Heart right ventricle (tissue), 16 donors: ENCODE results near the gene USF1. TPM values are rescaled to one million over a fixed set of nuclear protein-coding genes. Genes with fewer than 3 reads are reported as not detected.
A peak's percentile ranks its signal among the peaks of the same experiment; 100 is the strongest.

Experiments
- ATAC-seq, 8 donors: fragments of 200-7000 bp; cut with Tn5 transposase; one replicate each; pipeline ENCODE4 v1.9.1; 2020; ENCODE audit warnings: mild to moderate bottlenecking in 8 of 8, moderate library complexity in 8 of 8, moderate number of reproducible peaks in 1 of 8
- DNase-seq, 2 donors: peaks; one replicate each; pipeline ENCODE4 v3.0.0-alpha.2; 2020
- H3K27ac ChIP-seq, 10 donors: fragments of 200-600 bp; sonication (generic) in 2 of 10; one replicate each; pipeline versions ENCODE4 v1.5.0 to v1.8.0; 2020 to 2022; ENCODE audit warnings: mild to moderate bottlenecking in 3 of 10
- H3K27me3 ChIP-seq, 7 donors: fragments of 200-600 bp; one replicate each; pipeline ENCODE4 v1.8.0; 2021 to 2022; ENCODE audit warnings: mild to moderate bottlenecking in 2 of 7
- H3K36me3 ChIP-seq, 9 donors: fragments of 200-600 bp; sonication (generic) in 1 of 9; one replicate each; pipeline versions ENCODE4 v1.5.0 to v1.8.0; 2020 to 2022; ENCODE audit warnings: mild to moderate bottlenecking in 2 of 9
- H3K4me1 ChIP-seq, 9 donors: fragments of 200-600 bp; sonication (generic) in 1 of 9; one replicate each; pipeline versions ENCODE4 v1.5.0 to v1.8.0; 2020 to 2022; ENCODE audit warnings: mild to moderate bottlenecking in 4 of 9
- H3K4me3 ChIP-seq, 10 donors: fragments of 200-600 bp; sonication (generic) in 2 of 10; one replicate each; pipeline versions ENCODE4 v1.5.0 to v1.8.0; 2020 to 2022; ENCODE audit warnings: mild to moderate bottlenecking in 7 of 10, moderate library complexity in 2 of 10
- H3K9me3 ChIP-seq, 11 donors: fragments of 200-600 bp in 10 of 11; sonication (generic) in 2 of 11; one replicate each; pipeline versions ENCODE4 v1.5.0 to v1.8.0; 2013 to 2022; ENCODE audit warnings: mild to moderate bottlenecking in 2 of 11, control low read depth in 1 of 11, moderate library complexity in 1 of 11
- WGBS, 2 donors: extraction: QIAGEN DNeasy Blood & Tissue Kit; methylation state at CpG; one replicate each; pipeline ENCODE4 v1.1.7; 2013; ENCODE audit warnings: inconsistent platforms in 1 of 2; 5-methylcytosine and 5-hydroxymethylcytosine counted together
- intact Hi-C, 10 donors: fragments of 100-400 bp; cut with DNase I; formaldehyde crosslinking; loops; one replicate each; pipeline versions ENCODE4 v1.11.1 to v1.14.2; 2022
- polyA plus RNA-seq, 2 donors: library from polyadenylated mRNA; stranded (reverse); fragments of 200-250 nt; gene quantifications; one replicate each; pipeline ENCODE4 v1.2.3, GENCODE V29; 2013
- total RNA-seq, 10 donors: library from RNA; stranded (reverse); fragmentation: NEBNext Ultra II Directional in 3 of 10; extraction: Animal tissue kit (Norgen Biotek cat#: 25700) in 3 of 10; gene quantifications; one replicate each; pipeline versions ENCODE4 v1.2.1 to v1.2.4, GENCODE V29; 2021 to 2023
- TF ChIP-seq, protein P1 (sequence below), 9 donors: fragments of 200-600 bp; sonication (generic) in 2 of 9; IDR thresholded peaks; one replicate each; pipeline versions ENCODE4 v1.5.0 to v1.8.0; 2021 to 2022; ENCODE audit warnings: antibody characterized with exemption in 9 of 9, mild to moderate bottlenecking in 5 of 9, moderate library complexity in 1 of 9
- donor health status: Arrhythmogenic right ventricular cardiomyopathy.
- donor health status: ischemic (EF 13 %, LVEDD 7.1; RV severe dilation, severe dysfunction).
- donor health status: healthy with polysubstance abuse.
- donor health status: DM: no; HTN: yes; CAD: no.
- donor health status: DM: no; HTN: no; CAD: no.
- donor health status: ischemic (EF 25% LVEDD 6.9; RV normal size, moderate dysfunction).
- donor health status: ischemic (EF 25% LVEDD 5.7; RV mildly dilated, moderate dysfunction).
- donor health status: healthy.
- donor health status: DM: yes; HTN: yes; CAD: no.
- donor health status: Ischemic cardiomyopathy.
- donor health status: ischemic (EF 35%, LVEDD 5.7; RV mildly dilated, moderate dysfunction).
- donor health status: nonischemic (EF 11% LVEDD 7.7; RV severe dilation, severe dysfunction).
- donor health status: DM: yes; HTN: yes; CAD: no.
- donor health status: PGD.
- donor health status: ischemic (EF 29% LVEDD 5.4; RV normal size, mild dysfunction).
- donor health status: nonischemic (EF 23%, LVEDD 6.1; RV moderate dilation, normal function).

Gene USF1
- total and polyA plus RNA-seq, 12 donors = 23.7 to 55.1 (median 29.9) TPM

DNA sequence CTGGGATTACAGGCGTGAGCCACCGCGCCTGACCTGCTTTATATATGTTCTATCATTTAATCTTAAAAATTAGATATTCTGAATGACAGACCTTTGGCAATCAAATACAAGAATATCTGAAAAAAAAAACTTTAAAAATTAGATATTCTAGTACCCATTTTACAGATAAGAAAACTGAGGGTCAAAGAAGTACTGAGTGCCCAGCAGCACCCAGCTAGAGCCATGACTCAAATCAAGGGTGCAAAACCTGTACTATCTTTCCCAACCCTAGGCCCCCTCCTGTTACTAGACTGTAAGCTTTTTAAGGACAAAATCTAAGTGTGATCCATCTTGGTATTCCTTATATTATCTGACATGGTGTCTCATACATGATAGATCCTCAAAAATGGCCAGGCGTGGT, 15.6 kb upstream of the USF1 start:
- H3K4me3 ChIP-seq = no peak overlapping the region
- H3K36me3 ChIP-seq = peaks cover 0 to 68% (median 0%) of the 10 kb centered on the region in 9 donors
- H3K9me3 ChIP-seq = no peaks in the 10 kb centered on the region
- peaks cover 0 to 37% (median 18%) of the 10 kb centered on the region in 7 donors for H3K27me3 ChIP-seq
- WGBS, 2 donors = 91 to 95% methylated on average over 4 of the region's 4 CpGs
- intact Hi-C loops = no loop called here
- TF ChIP-seq, protein P1, sequence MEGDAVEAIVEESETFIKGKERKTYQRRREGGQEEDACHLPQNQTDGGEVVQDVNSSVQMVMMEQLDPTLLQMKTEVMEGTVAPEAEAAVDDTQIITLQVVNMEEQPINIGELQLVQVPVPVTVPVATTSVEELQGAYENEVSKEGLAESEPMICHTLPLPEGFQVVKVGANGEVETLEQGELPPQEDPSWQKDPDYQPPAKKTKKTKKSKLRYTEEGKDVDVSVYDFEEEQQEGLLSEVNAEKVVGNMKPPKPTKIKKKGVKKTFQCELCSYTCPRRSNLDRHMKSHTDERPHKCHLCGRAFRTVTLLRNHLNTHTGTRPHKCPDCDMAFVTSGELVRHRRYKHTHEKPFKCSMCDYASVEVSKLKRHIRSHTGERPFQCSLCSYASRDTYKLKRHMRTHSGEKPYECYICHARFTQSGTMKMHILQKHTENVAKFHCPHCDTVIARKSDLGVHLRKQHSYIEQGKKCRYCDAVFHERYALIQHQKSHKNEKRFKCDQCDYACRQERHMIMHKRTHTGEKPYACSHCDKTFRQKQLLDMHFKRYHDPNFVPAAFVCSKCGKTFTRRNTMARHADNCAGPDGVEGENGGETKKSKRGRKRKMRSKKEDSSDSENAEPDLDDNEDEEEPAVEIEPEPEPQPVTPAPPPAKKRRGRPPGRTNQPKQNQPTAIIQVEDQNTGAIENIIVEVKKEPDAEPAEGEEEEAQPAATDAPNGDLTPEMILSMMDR (IDR thresholded peaks at IDR 0.05) = no peak
- H3K27ac ChIP-seq = no peak overlapping the region
- H3K4me1 ChIP-seq = peaks cover 0 to 37% (median 0%) of the 10 kb centered on the region in 9 donors
- DNase-seq (no peak), ATAC-seq (no peak)

DNA sequence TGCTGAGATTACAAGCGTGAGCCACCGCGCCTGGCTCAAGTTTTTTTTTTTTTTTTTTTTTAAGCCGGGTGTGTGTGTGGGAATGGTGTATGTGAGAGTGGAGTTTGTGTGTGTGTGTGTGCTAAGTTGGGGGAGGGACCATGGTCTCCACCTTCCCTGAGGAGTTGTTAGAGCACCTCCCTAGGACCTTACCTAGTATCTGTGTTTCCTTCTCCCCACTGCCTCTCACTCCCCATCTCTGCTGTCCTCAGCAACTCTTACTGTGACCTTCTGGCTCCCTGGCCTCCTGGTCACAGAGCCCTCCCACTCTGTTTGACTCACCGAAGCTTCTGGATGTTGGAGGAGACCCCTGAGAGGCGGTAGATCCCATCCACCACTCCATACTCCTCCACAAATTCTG, 13.5 kb upstream of the USF1 start:
- H3K4me1 ChIP-seq = peaks cover 0 to 18% (median 0%) of the 10 kb centered on the region in 9 donors
- H3K4me3 ChIP-seq = no peak overlapping the region
- no peak overlapping the region for H3K27ac ChIP-seq
- intact Hi-C loops = no loop called here
- DNase-seq (no peak), ATAC-seq (no peak)
- no peaks in the 10 kb centered on the region for H3K9me3 ChIP-seq
- TF ChIP-seq, protein P1 (IDR thresholded peaks at IDR 0.05) = no peak
- WGBS, 2 donors = 78 to 85% methylated on average over 6 of the region's 6 CpGs
- H3K36me3 ChIP-seq = peaks cover 0 to 76% (median 0%) of the 10 kb centered on the region in 9 donors
- peaks cover 0 to 45% (median 16%) of the 10 kb centered on the region in 7 donors for H3K27me3 ChIP-seq

DNA sequence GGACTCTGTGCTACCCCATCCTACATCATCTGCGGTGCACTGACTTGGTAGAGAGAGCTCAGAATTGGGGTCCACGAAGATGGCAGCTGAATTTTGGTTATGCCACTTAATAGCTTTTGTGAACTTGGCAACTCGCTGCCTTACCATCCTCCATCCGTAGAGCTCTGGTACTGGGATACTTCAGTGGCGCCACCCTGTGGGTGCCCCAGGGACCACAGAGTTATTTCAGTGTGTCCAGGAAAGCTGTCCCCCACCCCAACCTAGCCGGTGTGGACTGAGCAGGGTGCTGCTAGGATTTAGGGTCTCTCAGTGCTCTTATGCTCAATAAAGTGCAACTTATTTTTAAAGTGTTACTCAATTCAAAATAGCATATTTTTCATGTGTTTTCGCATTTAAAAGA, 9.0 kb upstream of the USF1 start:
- H3K36me3 ChIP-seq = peaks cover 0 to 92% (median 0%) of the 10 kb centered on the region in 9 donors
- no peak for ATAC-seq
- intact Hi-C loops = no loop called here
- TF ChIP-seq, protein P1 (IDR thresholded peaks at IDR 0.05) = peak in 3 of 9 donors; percentile 17 to 27 (median 24)
- H3K4me1 ChIP-seq = peaks cover 0 to 4% (median 0%) of the 10 kb centered on the region in 9 donors
- 69 to 82% methylated on average over 7 of the region's 7 CpGs for WGBS, 2 donors
- no peaks in the 10 kb centered on the region for H3K9me3 ChIP-seq
- no peak overlapping the region for H3K4me3 ChIP-seq
- H3K27ac ChIP-seq = no peak overlapping the region
- DNase-seq = no peak
- H3K27me3 ChIP-seq = peaks cover 0 to 43% (median 17%) of the 10 kb centered on the region in 7 donors

DNA sequence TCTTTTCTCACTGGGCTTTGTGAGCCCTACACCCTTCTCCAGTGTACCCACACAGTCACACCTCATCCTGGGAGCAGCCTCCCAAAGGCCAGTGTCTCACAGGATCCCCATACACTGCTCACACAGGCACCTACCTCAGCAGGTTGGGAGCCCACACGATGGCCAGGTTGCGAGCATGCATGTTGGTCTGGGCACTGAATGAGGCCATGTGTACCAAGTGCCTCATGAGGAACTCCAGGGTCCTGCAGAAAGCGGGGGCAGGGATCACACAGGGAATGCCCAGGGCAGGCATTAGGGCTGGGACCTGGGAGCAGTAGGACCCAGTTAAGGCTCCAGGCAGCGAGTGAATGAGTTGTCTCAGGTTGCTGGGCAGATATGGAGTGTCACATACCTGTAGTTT, 8.5 kb upstream of the USF1 start:
- Histone ChIP-seq H3K4me3 (no peak overlapping the region), H3K27ac (no peak overlapping the region), H3K27me3 (peaks cover 0 to 43% (median 17%) of the 10 kb centered on the region in 7 donors), H3K36me3 (peaks cover 0 to 92% (median 0%) of the 10 kb centered on the region in 9 donors), H3K9me3 (no peaks in the 10 kb centered on the region), H3K4me1 (peaks cover 0 to 6% (median 0%) of the 10 kb centered on the region in 9 donors)
- intact Hi-C loops = no loop called here
- ATAC-seq (peak in 1 of 8 donors; percentile 16), DNase-seq (no peak)
- WGBS, 2 donors = 82 to 84% methylated on average over 4 of the region's 4 CpGs
- TF ChIP-seq, protein P1 (IDR thresholded peaks at IDR 0.05) = no peak
